Heart right ventricle (tissue), 16 donors: ENCODE data around the gene ANO7. TPM values are rescaled to one million over a fixed set of nuclear protein-coding genes. Genes with fewer than 3 reads are reported as not detected.
A peak's percentile ranks its signal among the peaks of the same experiment; 100 is the strongest.

Experiments
- ATAC-seq, 8 donors: fragments of 200-7000 bp; cut with Tn5 transposase; one replicate each; pipeline ENCODE4 v1.9.1; 2020; ENCODE audit warnings: mild to moderate bottlenecking in 8 of 8, moderate library complexity in 8 of 8, moderate number of reproducible peaks in 1 of 8
- DNase-seq, 2 donors: peaks; one replicate each; pipeline ENCODE4 v3.0.0-alpha.2; 2020
- H3K27ac ChIP-seq, 10 donors: fragments of 200-600 bp; sonication (generic) in 2 of 10; one replicate each; pipeline versions ENCODE4 v1.5.0 to v1.8.0; 2020 to 2022; ENCODE audit warnings: mild to moderate bottlenecking in 3 of 10
- H3K27me3 ChIP-seq, 7 donors: fragments of 200-600 bp; one replicate each; pipeline ENCODE4 v1.8.0; 2021 to 2022; ENCODE audit warnings: mild to moderate bottlenecking in 2 of 7
- H3K36me3 ChIP-seq, 9 donors: fragments of 200-600 bp; sonication (generic) in 1 of 9; one replicate each; pipeline versions ENCODE4 v1.5.0 to v1.8.0; 2020 to 2022; ENCODE audit warnings: mild to moderate bottlenecking in 2 of 9
- H3K4me1 ChIP-seq, 9 donors: fragments of 200-600 bp; sonication (generic) in 1 of 9; one replicate each; pipeline versions ENCODE4 v1.5.0 to v1.8.0; 2020 to 2022; ENCODE audit warnings: mild to moderate bottlenecking in 4 of 9
- H3K4me3 ChIP-seq, 10 donors: fragments of 200-600 bp; sonication (generic) in 2 of 10; one replicate each; pipeline versions ENCODE4 v1.5.0 to v1.8.0; 2020 to 2022; ENCODE audit warnings: mild to moderate bottlenecking in 7 of 10, moderate library complexity in 2 of 10
- H3K9me3 ChIP-seq, 11 donors: fragments of 200-600 bp in 10 of 11; sonication (generic) in 2 of 11; one replicate each; pipeline versions ENCODE4 v1.5.0 to v1.8.0; 2013 to 2022; ENCODE audit warnings: mild to moderate bottlenecking in 2 of 11, control low read depth in 1 of 11, moderate library complexity in 1 of 11
- WGBS, 2 donors: extraction: QIAGEN DNeasy Blood & Tissue Kit; methylation state at CpG; one replicate each; pipeline ENCODE4 v1.1.7; 2013; ENCODE audit warnings: inconsistent platforms in 1 of 2; 5-methylcytosine and 5-hydroxymethylcytosine counted together
- intact Hi-C, 10 donors: fragments of 100-400 bp; cut with DNase I; formaldehyde crosslinking; loops; one replicate each; pipeline versions ENCODE4 v1.11.1 to v1.14.2; 2022
- polyA plus RNA-seq, 2 donors: library from polyadenylated mRNA; stranded (reverse); fragments of 200-250 nt; gene quantifications; one replicate each; pipeline ENCODE4 v1.2.3, GENCODE V29; 2013
- total RNA-seq, 10 donors: library from RNA; stranded (reverse); fragmentation: NEBNext Ultra II Directional in 3 of 10; extraction: Animal tissue kit (Norgen Biotek cat#: 25700) in 3 of 10; gene quantifications; one replicate each; pipeline versions ENCODE4 v1.2.1 to v1.2.4, GENCODE V29; 2021 to 2023
- TF ChIP-seq, protein P1 (sequence below), 9 donors: fragments of 200-600 bp; sonication (generic) in 2 of 9; IDR thresholded peaks; one replicate each; pipeline versions ENCODE4 v1.5.0 to v1.8.0; 2021 to 2022; ENCODE audit warnings: antibody characterized with exemption in 9 of 9, mild to moderate bottlenecking in 5 of 9, moderate library complexity in 1 of 9
- donor health status: Arrhythmogenic right ventricular cardiomyopathy.
- donor health status: ischemic (EF 13 %, LVEDD 7.1; RV severe dilation, severe dysfunction).
- donor health status: healthy with polysubstance abuse.
- donor health status: DM: no; HTN: yes; CAD: no.
- donor health status: DM: no; HTN: no; CAD: no.
- donor health status: ischemic (EF 25% LVEDD 6.9; RV normal size, moderate dysfunction).
- donor health status: ischemic (EF 25% LVEDD 5.7; RV mildly dilated, moderate dysfunction).
- donor health status: healthy.
- donor health status: DM: yes; HTN: yes; CAD: no.
- donor health status: Ischemic cardiomyopathy.
- donor health status: ischemic (EF 35%, LVEDD 5.7; RV mildly dilated, moderate dysfunction).
- donor health status: nonischemic (EF 11% LVEDD 7.7; RV severe dilation, severe dysfunction).
- donor health status: DM: yes; HTN: yes; CAD: no.
- donor health status: PGD.
- donor health status: ischemic (EF 29% LVEDD 5.4; RV normal size, mild dysfunction).
- donor health status: nonischemic (EF 23%, LVEDD 6.1; RV moderate dilation, normal function).

ANO7 gene
- total and polyA plus RNA-seq, 12 donors = 0.61 to 3.0 (median 1.6) TPM

DNA sequence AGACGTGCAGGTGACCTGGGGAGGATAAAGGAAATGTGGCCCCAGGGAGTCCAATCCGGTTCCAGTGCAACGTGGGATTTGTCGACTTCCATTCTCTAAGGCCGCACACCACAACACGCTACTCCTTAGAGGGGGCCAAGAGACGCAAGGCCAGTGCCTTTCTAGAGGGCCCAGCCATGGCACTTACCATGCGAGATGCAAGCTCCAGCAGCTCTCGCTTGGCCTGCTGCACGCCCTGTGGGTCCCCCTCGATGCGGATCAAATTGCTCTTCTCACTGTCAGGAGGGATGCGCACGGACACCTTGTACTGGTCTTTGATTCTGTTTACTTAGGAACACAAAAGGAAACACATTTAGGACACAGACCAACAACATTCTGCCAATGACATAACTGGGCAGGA is 61.2 kb downstream of the ANO7 start:
- intact Hi-C loops = loop anchor here in 1 of 10 donors (10.0 kb wide), 1 partner anchor 95 kb away; no protein-coding TSS in a partner anchor

DNA sequence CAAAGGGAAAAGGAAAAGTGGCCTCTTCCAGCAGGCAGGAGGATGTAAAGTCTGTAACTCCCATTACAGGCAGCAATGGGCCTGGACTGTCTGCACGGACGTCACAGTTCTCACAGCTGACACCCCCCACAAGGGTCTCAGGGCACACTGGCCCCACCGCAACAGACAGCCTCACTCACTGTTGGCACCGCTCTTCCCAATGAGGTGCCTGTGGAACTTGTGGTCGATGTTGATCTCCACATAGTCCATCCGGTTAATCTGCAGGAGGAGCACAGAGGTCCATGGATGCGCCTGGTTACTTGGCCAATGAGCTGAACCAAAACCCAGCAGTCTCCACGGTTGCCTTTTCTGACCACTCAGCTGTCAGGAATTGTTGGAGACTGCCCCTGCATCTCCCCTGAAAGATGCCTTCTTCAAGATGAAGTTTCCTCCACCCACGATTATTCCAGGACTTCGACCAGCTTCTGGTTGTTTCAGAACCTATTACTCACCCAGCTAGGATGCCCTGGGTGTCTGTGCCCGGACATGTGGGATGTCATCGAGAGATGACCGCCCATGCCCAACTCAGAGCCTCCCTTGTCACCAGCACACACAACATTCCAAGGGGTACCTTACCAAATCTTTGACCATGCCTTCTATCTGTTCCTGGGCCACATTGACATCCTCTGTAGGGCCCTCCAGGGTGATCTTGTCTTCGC is 64.5 kb downstream of the ANO7 start:
- no peaks in the 10 kb centered on the region for H3K9me3 ChIP-seq
- DNase-seq (no peak), ATAC-seq (peak in 1 of 8 donors; percentile 17)
- no peak overlapping the region for H3K4me3 ChIP-seq
- no peak overlapping the region for H3K27ac ChIP-seq
- no peaks in the 10 kb centered on the region for H3K27me3 ChIP-seq
- WGBS, 2 donors = 94 to 95% methylated on average over 14 of the region's 14 CpGs
- intact Hi-C loops = loop anchor here in 1 of 10 donors (10.0 kb wide), 1 partner anchor 92 kb away; no protein-coding TSS in a partner anchor
- H3K4me1 ChIP-seq = peaks cover 0 to 10% (median 0%) of the 10 kb centered on the region in 9 donors
- TF ChIP-seq, protein P1, sequence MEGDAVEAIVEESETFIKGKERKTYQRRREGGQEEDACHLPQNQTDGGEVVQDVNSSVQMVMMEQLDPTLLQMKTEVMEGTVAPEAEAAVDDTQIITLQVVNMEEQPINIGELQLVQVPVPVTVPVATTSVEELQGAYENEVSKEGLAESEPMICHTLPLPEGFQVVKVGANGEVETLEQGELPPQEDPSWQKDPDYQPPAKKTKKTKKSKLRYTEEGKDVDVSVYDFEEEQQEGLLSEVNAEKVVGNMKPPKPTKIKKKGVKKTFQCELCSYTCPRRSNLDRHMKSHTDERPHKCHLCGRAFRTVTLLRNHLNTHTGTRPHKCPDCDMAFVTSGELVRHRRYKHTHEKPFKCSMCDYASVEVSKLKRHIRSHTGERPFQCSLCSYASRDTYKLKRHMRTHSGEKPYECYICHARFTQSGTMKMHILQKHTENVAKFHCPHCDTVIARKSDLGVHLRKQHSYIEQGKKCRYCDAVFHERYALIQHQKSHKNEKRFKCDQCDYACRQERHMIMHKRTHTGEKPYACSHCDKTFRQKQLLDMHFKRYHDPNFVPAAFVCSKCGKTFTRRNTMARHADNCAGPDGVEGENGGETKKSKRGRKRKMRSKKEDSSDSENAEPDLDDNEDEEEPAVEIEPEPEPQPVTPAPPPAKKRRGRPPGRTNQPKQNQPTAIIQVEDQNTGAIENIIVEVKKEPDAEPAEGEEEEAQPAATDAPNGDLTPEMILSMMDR (IDR thresholded peaks at IDR 0.05) = no peak
- peaks cover 10 to 100% (median 97%) of the 10 kb centered on the region in 9 donors for H3K36me3 ChIP-seq

More for the DNA sequence above, 61.2 kb downstream of the ANO7 start:
- Histone ChIP-seq H3K27me3 (no peaks in the 10 kb centered on the region), H3K27ac (no peak overlapping the region), H3K4me3 (no peak overlapping the region), H3K4me1 (no peaks in the 10 kb centered on the region), H3K9me3 (no peaks in the 10 kb centered on the region), H3K36me3 (peaks cover 6 to 100% (median 95%) of the 10 kb centered on the region in 9 donors)
- ATAC-seq (peak in 1 of 8 donors; percentile 6), DNase-seq (no peak)
- TF ChIP-seq, protein P1 (IDR thresholded peaks at IDR 0.05) = no peak
- 94 to 95% methylated on average over 14 of the region's 14 CpGs for WGBS, 2 donors

DNA sequence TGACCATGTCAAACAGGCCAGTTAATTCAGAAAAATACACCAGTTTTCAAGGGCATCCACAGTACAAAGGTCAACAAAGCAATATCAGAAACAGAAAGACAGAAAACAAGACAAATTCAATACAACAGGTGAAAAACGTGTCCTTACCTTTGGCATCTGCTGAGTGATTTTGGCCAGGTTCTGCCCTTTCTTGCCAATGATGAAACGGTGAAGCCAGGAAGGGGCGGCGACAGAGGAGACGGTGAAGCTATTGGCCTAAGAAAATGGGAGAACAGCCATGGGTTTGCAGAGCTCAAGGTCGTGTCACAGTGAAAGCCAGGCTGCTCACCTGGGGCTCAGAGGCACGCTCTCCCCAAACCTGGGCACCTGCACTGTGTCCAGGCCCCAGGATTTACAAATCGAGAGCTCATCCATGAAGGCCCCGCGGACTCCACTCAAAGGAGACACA is 66.5 kb downstream of the ANO7 start:
- Histone ChIP-seq H3K4me3 (no peak overlapping the region), H3K27ac (no peak overlapping the region), H3K36me3 (peaks cover 10 to 100% (median 87%) of the 10 kb centered on the region in 9 donors), H3K9me3 (no peaks in the 10 kb centered on the region), H3K4me1 (peaks cover 0 to 10% (median 0%) of the 10 kb centered on the region in 9 donors), H3K27me3 (no peaks in the 10 kb centered on the region)
- DNase-seq (no peak), ATAC-seq (no peak)
- intact Hi-C loops = loop anchor here in 1 of 10 donors (10.0 kb wide), 1 partner anchor 90 kb away; no protein-coding TSS in a partner anchor
- TF ChIP-seq, protein P1 (IDR thresholded peaks at IDR 0.05) = no peak
- WGBS, 2 donors = 93 to 96% methylated on average over 10 of the region's 10 CpGs

- TF ChIP-seq, protein P1 (IDR thresholded peaks at IDR 0.05) = no peak
- no peak for ATAC-seq
- 77 to 84% methylated on average over 13 of the region's 13 CpGs for WGBS, 2 donors
- Histone ChIP-seq H3K4me1 (peaks cover 0 to 10% (median 0%) of the 10 kb centered on the region in 9 donors), H3K9me3 (no peaks in the 10 kb centered on the region), H3K4me3 (no peak overlapping the region), H3K27me3 (no peaks in the 10 kb centered on the region), H3K27ac (no peak overlapping the region), H3K36me3 (peaks cover 10 to 100% (median 87%) of the 10 kb centered on the region in 9 donors)
- intact Hi-C loops = loop anchor here in 1 of 10 donors (10.0 kb wide), 1 partner anchor 89 kb away; no protein-coding TSS in a partner anchor
- DNase-seq = no peak
Observed at GRCh38 chr2:241255542-241256167, 67.2 kb downstream of the ANO7 start.
